ENCODE data around the gene COL5A1.

Gene COL5A1

GRCh38 chr9:134885679-134886412 is 244.2 kb downstream of the COL5A1 start:
- DNase-seq, result no peak

- DNase-seq, result no peak
Observed at GRCh38 chr9:134886413-134886913, 244.9 kb downstream of the COL5A1 start.

GRCh38 chr9:134887219-134887618 is 245.6 kb downstream of the COL5A1 start:
- no peak for DNase-seq

GRCh38 chr9:134887686-134888602 is 246.3 kb downstream of the COL5A1 start:
- DNase-seq, result no peak

GRCh38 chr9:134888603-134889190 is 247.1 kb downstream of the COL5A1 start:
- DNase-seq, result no peak

GRCh38 chr9:134889386-134890154 is 248.0 kb downstream of the COL5A1 start:
- DNase-seq, result no peak

- no peak for DNase-seq
Observed at GRCh38 chr9:134890155-134890495, 248.5 kb downstream of the COL5A1 start.

GRCh38 chr9:134891053-134891452 is 249.4 kb downstream of the COL5A1 start:
- no peak for DNase-seq

- no peak for DNase-seq
Observed at GRCh38 chr9:134891713-134892112, 250.1 kb downstream of the COL5A1 start.

GRCh38 chr9:134892221-134892620 is 250.6 kb downstream of the COL5A1 start:
- no peak for DNase-seq

- no peak for DNase-seq
Observed at GRCh38 chr9:134892820-134893420, 251.3 kb downstream of the COL5A1 start.
